ENCODE data around the gene TNIK.
A peak's percentile ranks its signal among the peaks of the same experiment; 100 is the strongest.
"Not testable (repeated sequence)": the region's sequence is repeated elsewhere in the genome, so short reads cannot be mapped to it uniquely, and the experiment has no call there.

The TNIK gene

GRCh38 chr3:171384101-171384891, 75.9 kb downstream of the TNIK start:
- no peak for DNase-seq (ENCODE audit: low spot score)

DNA sequence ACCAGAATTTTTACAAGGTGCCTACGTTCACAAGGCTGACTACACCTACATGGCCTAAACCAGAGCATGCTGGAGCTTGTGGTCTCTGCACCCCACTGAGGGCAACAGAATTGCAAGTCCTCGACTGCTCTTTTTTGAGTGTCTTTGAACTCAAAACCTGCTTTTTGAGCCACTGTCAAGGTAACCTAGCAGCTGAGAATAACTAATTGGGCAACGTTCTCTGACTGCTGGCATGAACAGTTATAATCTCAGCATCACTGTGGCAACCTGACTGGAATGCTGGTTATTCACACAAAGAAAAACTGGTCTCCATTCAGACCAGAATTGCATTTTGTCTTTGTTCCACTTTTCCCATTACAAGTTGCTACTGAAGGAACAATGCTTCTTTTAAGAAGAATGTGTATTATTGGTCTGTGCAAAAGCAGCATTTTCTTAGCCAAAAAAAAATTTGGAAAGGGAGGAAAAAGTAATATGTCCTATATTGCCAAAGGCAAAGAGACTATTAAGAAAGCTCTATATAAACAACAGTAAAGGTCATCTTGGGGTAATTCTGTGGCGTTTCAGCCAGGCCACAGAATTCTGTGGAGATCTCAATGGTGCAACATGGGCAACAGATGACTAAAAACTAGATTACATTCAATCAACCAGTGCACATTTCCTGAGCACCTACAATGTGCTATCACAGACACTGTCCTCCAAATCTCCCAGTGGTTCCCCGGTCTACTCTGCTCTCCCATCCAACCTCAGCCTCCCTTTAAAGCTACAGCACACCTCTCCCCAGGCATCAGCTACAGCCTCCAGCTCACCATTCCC, 76.8 kb downstream of the TNIK start:
- peak; percentile 75 for DNase-seq (ENCODE audit: low spot score)

- not testable (repeated sequence) for DNase-seq (ENCODE audit: low spot score)
These were observed 77.9 kb downstream of the TNIK start for GRCh38 chr3:171382347-171382746.

DNA sequence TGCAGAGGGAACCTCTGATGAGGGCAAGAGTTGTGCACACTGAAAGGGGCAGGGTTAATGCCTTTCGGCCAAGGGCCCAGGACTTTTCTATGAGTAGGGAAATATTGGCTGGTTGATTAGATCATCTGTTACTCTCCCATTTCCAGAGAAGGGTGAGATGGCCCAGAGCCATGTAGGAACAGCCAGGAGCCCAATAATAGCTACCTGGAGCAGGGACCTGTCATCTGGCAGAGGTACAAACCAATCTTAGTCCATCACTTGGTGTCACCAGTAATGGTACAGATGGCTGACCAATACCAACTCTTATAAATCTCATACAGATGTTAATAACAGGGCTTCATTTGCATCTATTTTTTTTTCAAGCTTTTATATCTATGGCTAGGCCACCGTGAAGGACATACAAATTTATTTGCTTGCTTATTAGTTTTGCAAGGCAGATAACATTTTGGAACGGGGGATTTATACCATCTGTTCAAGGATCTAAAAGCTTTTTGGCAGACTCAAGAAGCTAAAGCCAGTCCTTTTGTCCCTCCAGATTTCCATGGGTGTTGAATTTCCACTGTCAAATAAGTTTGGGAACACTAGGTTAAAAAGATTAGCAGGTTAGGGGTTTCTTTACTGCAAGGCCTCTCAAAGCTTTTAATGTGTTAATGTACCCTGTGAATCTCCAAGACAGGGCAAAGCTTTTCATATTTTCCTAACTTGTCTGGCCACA, 79.3 kb downstream of the TNIK start:
- no peak for DNase-seq (ENCODE audit: low spot score)

GRCh38 chr3:171379961-171380483, 80.2 kb downstream of the TNIK start:
- DNase-seq (ENCODE audit: low spot score) = no peak

DNA sequence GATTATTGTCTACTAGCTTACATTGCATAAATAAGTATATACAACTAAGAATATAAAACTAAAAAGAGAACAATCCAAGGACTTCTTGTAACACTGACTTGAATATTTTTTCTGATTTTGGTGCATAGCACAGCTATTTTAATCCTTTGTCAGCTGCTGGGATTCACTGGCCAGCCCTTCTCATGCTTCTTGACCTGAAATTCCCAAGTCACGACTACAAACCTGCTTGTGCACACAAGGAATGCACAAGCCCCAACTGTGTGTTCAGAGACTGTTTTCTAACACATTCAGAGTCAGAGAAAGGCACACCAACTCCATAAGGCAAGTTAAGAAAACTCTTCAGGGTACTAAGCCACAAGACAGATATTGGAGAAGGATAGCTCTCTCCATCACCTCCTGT, 80.9 kb downstream of the TNIK start:
- DNase-seq (ENCODE audit: low spot score) = no peak

- no peak for DNase-seq (ENCODE audit: low spot score)
These were observed 81.6 kb downstream of the TNIK start for GRCh38 chr3:171378586-171378985.

- DNase-seq (ENCODE audit: low spot score) = no peak
These were observed 82.3 kb downstream of the TNIK start for GRCh38 chr3:171377859-171378258.

DNA sequence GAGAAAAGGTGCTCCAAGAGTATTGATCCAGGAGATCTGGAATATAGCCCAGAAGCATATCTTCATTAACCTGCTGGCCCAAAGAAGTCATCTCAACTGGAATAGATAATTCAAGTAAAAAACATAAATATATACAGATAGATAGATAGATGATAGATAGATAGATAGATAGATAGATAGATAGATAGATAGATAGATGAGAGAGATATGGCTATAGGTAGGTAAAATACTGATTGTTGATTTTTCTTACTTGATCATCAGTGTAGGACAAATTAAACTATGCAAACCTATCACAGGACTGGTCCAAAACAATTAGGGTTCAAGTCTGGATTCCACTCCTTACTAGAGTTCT, 83.6 kb downstream of the TNIK start:
- no peak for DNase-seq (ENCODE audit: low spot score)

GRCh38 chr3:171375666-171376595, 84.3 kb downstream of the TNIK start:
- peak; percentile 38 for DNase-seq (ENCODE audit: low spot score)

DNA sequence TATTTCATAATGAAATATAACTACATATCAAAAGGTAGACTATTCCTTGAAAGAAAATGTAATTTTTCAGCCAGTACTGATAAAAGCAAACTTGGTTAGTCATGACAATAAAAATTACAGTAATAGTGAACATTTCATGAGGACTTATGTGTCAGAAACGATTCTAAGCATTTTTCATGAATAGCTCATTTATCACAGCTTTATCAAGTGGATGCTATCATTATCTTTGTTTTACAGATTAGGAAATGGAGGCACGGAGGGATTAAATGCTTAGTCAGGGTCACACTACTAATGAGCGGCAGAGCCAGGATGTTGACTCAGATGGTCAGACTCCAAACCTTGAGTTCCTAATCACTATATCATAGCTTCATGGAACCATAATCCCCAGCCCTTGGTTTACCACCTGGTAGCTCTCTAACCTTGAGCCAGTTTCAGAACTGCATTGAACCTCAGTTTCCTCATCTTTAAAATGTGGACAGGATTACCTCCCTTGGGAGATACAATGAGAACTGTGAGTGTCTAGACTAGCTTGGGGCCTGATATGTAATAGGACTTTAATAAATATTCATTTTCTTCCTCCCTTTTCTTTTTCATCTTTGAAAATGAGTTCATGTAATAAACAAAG, 85.4 kb downstream of the TNIK start:
- no peak for DNase-seq (ENCODE audit: low spot score)

DNA sequence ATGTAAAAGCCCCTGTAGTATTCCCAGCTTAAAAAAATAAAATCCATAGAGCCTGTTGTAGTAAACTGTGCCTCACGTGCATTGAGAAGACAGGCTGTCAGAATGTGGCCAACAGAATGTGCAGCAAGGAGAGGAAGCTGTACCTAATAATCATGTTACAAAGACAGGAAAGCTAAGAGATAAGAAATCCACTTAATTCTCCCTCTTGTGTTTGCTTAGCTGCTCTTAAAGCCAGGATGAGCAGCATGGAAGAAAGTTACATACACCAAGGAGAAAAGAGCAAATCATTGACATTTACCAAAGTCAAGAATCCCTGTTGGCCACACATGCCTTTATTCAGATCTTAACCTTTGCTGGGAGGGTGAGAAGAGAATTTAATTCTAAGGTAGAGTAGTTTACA, 85.9 kb downstream of the TNIK start:
- no peak for DNase-seq (ENCODE audit: low spot score)

GRCh38 chr3:171373711-171374110, 86.5 kb downstream of the TNIK start:
- DNase-seq (ENCODE audit: low spot score) = no peak

DNA sequence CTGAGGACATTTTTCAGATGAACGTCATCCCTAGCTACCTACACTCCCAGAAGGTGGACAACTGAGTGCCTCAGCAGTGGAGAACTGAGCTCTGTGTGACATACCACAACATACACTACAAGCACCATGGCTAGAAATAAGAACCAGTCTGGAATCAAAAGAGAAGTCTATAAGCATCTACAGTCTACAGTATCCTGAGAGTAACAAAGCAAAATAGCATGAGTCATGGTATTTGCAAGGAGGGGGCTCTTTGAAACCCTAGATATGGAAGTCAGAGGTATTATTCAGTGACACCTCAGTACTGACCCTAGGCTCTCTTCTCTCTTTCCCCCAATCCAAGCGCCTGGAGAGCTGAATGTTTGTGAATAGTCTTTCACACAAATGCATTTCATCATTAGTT, 87.5 kb downstream of the TNIK start:
- no peak for DNase-seq (ENCODE audit: low spot score)

GRCh38 chr3:171371354-171371753, 88.9 kb downstream of the TNIK start:
- no peak for DNase-seq (ENCODE audit: low spot score)

GRCh38 chr3:171369156-171369555, 91.0 kb downstream of the TNIK start:
- DNase-seq (ENCODE audit: low spot score) = no peak

DNA sequence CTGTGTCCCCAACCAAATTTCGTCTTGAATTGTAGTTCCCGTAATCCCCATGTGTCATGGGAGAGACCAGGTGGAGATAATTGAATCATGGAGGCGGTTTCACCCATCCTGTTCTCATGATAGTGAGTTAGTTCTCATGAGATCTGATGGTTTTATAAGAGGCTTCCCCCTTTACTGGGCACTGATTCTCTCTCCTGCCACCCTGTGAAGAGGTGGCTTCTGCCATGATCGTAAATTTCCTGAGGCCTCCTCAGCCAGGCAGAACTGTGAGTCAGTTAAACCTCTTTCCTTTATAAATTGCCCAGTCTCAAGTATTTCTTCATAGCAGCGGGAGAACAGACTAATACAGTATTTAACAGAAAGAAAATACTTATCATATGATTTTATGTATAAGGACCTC, 93.5 kb downstream of the TNIK start:
- not testable (repeated sequence) for DNase-seq (ENCODE audit: low spot score)

DNA sequence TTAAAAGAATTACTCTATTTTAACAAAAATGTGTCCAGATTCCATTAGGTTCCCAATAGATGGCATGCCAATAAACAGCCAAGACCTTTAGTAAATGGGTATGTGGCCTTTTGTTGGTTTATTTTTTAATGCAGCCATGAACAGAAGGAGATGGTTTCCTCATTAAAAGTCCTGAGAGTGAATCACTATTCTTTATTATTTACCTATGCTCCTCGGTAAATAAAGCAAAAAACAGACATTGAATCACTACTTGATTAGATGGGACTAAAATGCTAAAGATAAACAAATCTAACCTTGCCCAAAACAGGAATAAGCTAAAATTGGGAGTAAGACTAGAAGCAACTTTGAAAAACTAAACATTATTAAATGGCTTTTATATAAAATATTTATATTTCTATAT, 94.2 kb downstream of the TNIK start:
- no peak for DNase-seq (ENCODE audit: low spot score)

DNA sequence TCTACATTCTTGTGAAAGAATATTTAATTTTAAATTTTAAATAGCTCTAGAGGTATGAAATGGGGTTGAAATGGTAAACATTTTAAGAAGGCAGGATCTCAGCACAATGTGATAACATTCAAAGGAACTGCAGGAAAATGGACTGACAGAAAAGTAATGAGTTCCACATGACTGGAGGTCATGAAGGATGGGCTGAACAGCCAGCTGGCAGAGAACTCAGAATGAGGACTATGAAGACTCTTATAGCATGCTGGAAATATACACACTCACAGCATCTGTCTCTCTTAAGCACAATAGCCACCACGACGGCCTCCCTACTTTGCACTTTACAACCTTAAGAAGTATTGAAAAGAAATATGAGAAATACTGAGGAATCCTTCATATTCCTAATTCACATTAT, 94.7 kb downstream of the TNIK start:
- DNase-seq (ENCODE audit: low spot score) = no peak

DNA sequence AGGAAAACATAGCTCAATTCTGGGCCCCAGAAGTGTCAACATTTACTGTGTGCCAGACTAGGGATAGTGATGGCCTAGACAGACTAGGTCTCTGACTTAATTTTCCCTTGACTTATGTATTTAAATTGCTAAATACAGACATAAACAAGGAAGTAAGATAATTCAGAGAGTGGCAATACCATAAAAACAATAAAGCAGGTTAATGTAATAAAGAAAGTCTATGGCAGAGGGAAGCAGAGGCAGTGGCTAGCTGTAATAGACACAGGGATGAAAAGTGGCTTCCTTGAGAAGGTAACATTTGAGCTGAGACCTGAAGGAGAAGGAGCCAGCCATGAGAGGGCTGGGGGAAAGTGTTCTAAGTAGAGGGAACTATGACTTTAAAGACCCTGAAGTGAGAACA, 95.7 kb downstream of the TNIK start:
- DNase-seq (ENCODE audit: low spot score) = no peak

GRCh38 chr3:171363202-171363601, 97.0 kb downstream of the TNIK start:
- DNase-seq (ENCODE audit: low spot score) = no peak

Data from putamen (tissue), 1 donor.